A549 (cell line): ENCODE measurements around the gene SPPL2B.

Source experiments
- CTCF ChIP-seq: fragments of >200 bp; sonication (Bioruptor Twin); formaldehyde crosslinking; IDR thresholded peaks from 3 replicates; pipeline ENCODE4 v1.5.1; 2016
- EP300 ChIP-seq, 2 experiments: fragments of >200 bp; sonication (Bioruptor Twin); formaldehyde crosslinking; IDR thresholded peaks; 2 replicates in 1 of 2; 3 replicates in 1 of 2; pipeline ENCODE4 v1.6.1; 2016 to 2017
- GATA3 ChIP-seq: IDR thresholded peaks from 2 replicates; pipeline ENCODE4 v1.6.1; 2012; ENCODE audit warnings: borderline replicate concordance
- HDAC2 ChIP-seq: fragments of 200-600 bp; sonication (generic); IDR thresholded peaks from 2 replicates; pipeline ENCODE4 v1.6.1; 2016
- JUNB ChIP-seq: fragments of >200 bp; sonication (Bioruptor Twin); formaldehyde crosslinking; IDR thresholded peaks from 2 replicates; pipeline ENCODE4 v1.6.1; 2016
- MAZ ChIP-seq: fragments of 150-350 bp; IDR thresholded peaks from 2 replicates; pipeline ENCODE4 v1.6.1; 2014; ENCODE audit warnings: antibody characterized with exemption, low read depth, low read length, borderline replicate concordance
- POLR2A ChIP-seq: IDR thresholded peaks from 2 replicates; pipeline ENCODE4 v1.6.1; 2012; ENCODE audit warnings: mild to moderate bottlenecking, low read length
- RAD21 ChIP-seq, 2 experiments: fragments of >200 bp in 1 of 2; sonication (Bioruptor Twin) in 1 of 2; formaldehyde crosslinking in 1 of 2; IDR thresholded peaks in 1 of 2; conservative IDR thresholded peaks in 1 of 2; 2 replicates in 1 of 2; 3 replicates in 1 of 2; pipeline ENCODE4 v1.6.1; 2012 to 2018; ENCODE audit warnings: inconsistent platforms in 1 of 2
- RARB ChIP-seq: fragments of 250-450 bp; sonication (Bioruptor Pico); IDR thresholded peaks from 2 replicates; pipeline ENCODE4 v1.8.0; 2021; ENCODE audit warnings: mild to moderate bottlenecking, moderate library complexity
- REST ChIP-seq: fragments of 200-600 bp; sonication (generic); IDR thresholded peaks from 2 replicates; pipeline ENCODE4 v1.6.1; 2016; ENCODE audit warnings: antibody characterized with exemption, mild to moderate bottlenecking, moderate library complexity
- SMC3 ChIP-seq: fragments of >200 bp; sonication (Bioruptor Twin); formaldehyde crosslinking; IDR thresholded peaks from 3 replicates; pipeline ENCODE4 v1.6.1; 2018; ENCODE audit warnings: inconsistent platforms
- ZC3H11A ChIP-seq: fragments of 450-650 bp; IDR thresholded peaks from 2 replicates; pipeline ENCODE4 v1.6.1; 2014; ENCODE audit warnings: antibody characterized with exemption, mild to moderate bottlenecking

- TF ChIP-seq POLR2A (no peak), CTCF (no peak), HDAC2 (no peak), ZC3H11A (no peak), JUNB (no peak), RARB (CRISPR knock-in tag) (no peak), SMC3 (no peak), GATA3 (no peak), RAD21 (conservative IDR thresholded peaks at IDR 0.05 in 1 of 2, IDR thresholded peaks at IDR 0.05 in 1 of 2) (no peak), EP300 (IDR thresholded peaks at IDR 0.05) (no peak), REST (no peak), MAZ (no peak)
Measured at GRCh38 chr19:2321565-2322283, 6.8 kb upstream of the SPPL2B start.
